SU-DHL-6 (cell line): Measurements from ENCODE around the gene GIGYF2.

Experiments
- CTCF ChIP-seq: fragments of 200-600 bp; sonication (generic); IDR thresholded peaks from one replicate; pipeline ENCODE4 v1.5.1; 2017; ENCODE audit warnings: antibody characterized with exemption, mild to moderate bottlenecking, low read length, moderate library complexity; ENCODE audit not compliant: insufficient read depth, poor library complexity, severe bottlenecking
- EZH2phosphoT487 ChIP-seq: fragments of 200-600 bp; sonication (generic), shearing (Covaris generic); conservative IDR thresholded peaks from 2 replicates; pipeline ENCODE4 v1.6.1; 2018; ENCODE audit warnings: mild to moderate bottlenecking, antibody characterized with exemption, low read length, moderate library complexity, mixed read lengths

- TF ChIP-seq CTCF (no peak), EZH2phosphoT487 (no peak)
Measured at GRCh38 chr2:232872826-232873225, 175.7 kb downstream of the GIGYF2 start.
